Kidney (tissue), 14 donors: Measurements from ENCODE around the gene PTF1A. TPM values are rescaled to one million over a fixed set of nuclear protein-coding genes. Genes with fewer than 3 reads are reported as not detected.

Source experiments
- DNase-seq, 5 donors: peaks; one replicate each; pipeline ENCODE4 v3.0.0-alpha.2; 2013 to 2020
- FAIRE-seq: peaks from 2 replicates; lab custom pipeline; 2012; peaks lifted over from hg19 to GRCh38; lab: Jason Lieb, UNC
- H3K27ac ChIP-seq, 2 donors: one replicate each; pipeline ENCODE4 v1.7.0; 2013; ENCODE audit warnings: low read depth in 2 of 2, low read length in 2 of 2, inconsistent platforms in 1 of 2
- H3K27me3 ChIP-seq: one replicate; pipeline ENCODE4 v1.7.1; 2013; ENCODE audit warnings: low read length, inconsistent platforms; ENCODE audit not compliant: control insufficient read depth, insufficient read depth
- H3K36me3 ChIP-seq, 3 donors: one replicate each; pipeline versions ENCODE4 v1.7.0 to v1.7.1; 2013; ENCODE audit warnings: low read length in 3 of 3, control low read depth in 1 of 3, inconsistent platforms in 1 of 3; ENCODE audit not compliant: insufficient read depth in 3 of 3, control insufficient read depth in 2 of 3
- H3K4me1 ChIP-seq, 3 donors: one replicate each; pipeline versions ENCODE4 v1.7.0 to v1.7.1; 2013; ENCODE audit warnings: low read length in 3 of 3, inconsistent platforms in 1 of 3, low read depth in 1 of 3; ENCODE audit not compliant: control insufficient read depth in 2 of 3, insufficient read depth in 2 of 3
- H3K4me3 ChIP-seq, 3 donors: one replicate each; pipeline versions ENCODE4 v1.7.0 to v1.8.1; 2013; ENCODE audit warnings: low read length in 3 of 3, control low read depth in 1 of 3, inconsistent platforms in 1 of 3
- H3K9ac ChIP-seq, 3 donors: one replicate each; pipeline versions ENCODE4 v1.7.0 to v1.7.1; 2013; ENCODE audit warnings: low read length in 3 of 3, control low read depth in 1 of 3, inconsistent platforms in 1 of 3
- H3K9me3 ChIP-seq, 3 donors: one replicate each; pipeline versions ENCODE4 v1.7.0 to v1.7.1; 2013; ENCODE audit warnings: low read length in 3 of 3, control low read depth in 1 of 3, inconsistent platforms in 1 of 3; ENCODE audit not compliant: control insufficient read depth in 2 of 3, insufficient read depth in 1 of 3
- CTCF ChIP-seq: IDR thresholded peaks from 3 replicates; pipeline ENCODE4 v1.5.1; 2012; ENCODE audit warnings: mild to moderate bottlenecking, moderate library complexity, borderline replicate concordance; ENCODE audit not compliant: insufficient read depth; ENCODE audit errors: extremely low read depth
- intact Hi-C: fragments of 100-400 bp; cut with DNase I; formaldehyde crosslinking; loops from one replicate; pipeline ENCODE4 v1.11.1; 2022
- polyA plus RNA-seq: library from polyadenylated mRNA; stranded (reverse); fragments of 350-450 nt; fragmentation: Illumina TruSeq; extraction: RNeasy Lipid Tissue Mini Kit (QIAGEN cat#74804); gene quantifications from one replicate; pipeline ENCODE4 v1.2.3, GENCODE V29; 2014; ENCODE audit warnings: low read depth, low replicate concordance; ENCODE audit not compliant: insufficient read depth
- total RNA-seq: library from RNA; stranded (reverse); fragmentation: NEBNext Ultra II Directional; extraction: Animal tissue kit (Norgen Biotek cat#: 25700); gene quantifications from one replicate; pipeline ENCODE4 v1.2.1, GENCODE V29; 2021
- donor health status: control.
- donor health status: control.
- donor health status: control.
- donor health status: control.
- donor health status: control.
- donor health status: DM: yes; HTN: yes; CAD: no.
- donor health status: Normal renal cell carcinoma (clear cell type).

PTF1A gene
- total and polyA plus RNA-seq, 2 donors from 2014 or later = not detected

- DNase-seq = peak in 3 of 5 donors; percentile 29 to 78 (median 66)
- Histone ChIP-seq H3K4me3 (peak overlapping the region in 2 of 3 donors; percentile 30 to 53), H3K27me3 (no peaks in the 10 kb centered on the region), H3K4me1 (peaks cover 3 to 11% (median 6%) of the 10 kb centered on the region in 3 donors), H3K9ac (no peak overlapping the region), H3K27ac (no peak overlapping the region), H3K9me3 (no peaks in the 10 kb centered on the region), H3K36me3 (no peaks in the 10 kb centered on the region)
- TF ChIP-seq CTCF = peak; percentile 24
- no peak for FAIRE-seq
- intact Hi-C loops = no loop called here
These were observed 34.3 kb upstream of the PTF1A start for GRCh38 chr10:23157691-23158369.

- H3K4me3 ChIP-seq = peak overlapping the region in 2 of 3 donors; percentile 30 to 53
- H3K36me3 ChIP-seq = no peaks in the 10 kb centered on the region
- peak; percentile 64 for TF ChIP-seq CTCF
- no peak overlapping the region for H3K9ac ChIP-seq
- H3K27me3 ChIP-seq = no peaks in the 10 kb centered on the region
- no peak overlapping the region for H3K27ac ChIP-seq
- peaks cover 3 to 11% (median 6%) of the 10 kb centered on the region in 3 donors for H3K4me1 ChIP-seq
- no peaks in the 10 kb centered on the region for H3K9me3 ChIP-seq
- DNase-seq (peak in 4 of 5 donors; percentile 62 to 87 (median 74)), FAIRE-seq (no peak)
- intact Hi-C loops = no loop called here
These were observed 33.7 kb upstream of the PTF1A start for GRCh38 chr10:23158370-23158769.

- intact Hi-C loops = no loop called here
- H3K27me3 ChIP-seq = peaks cover 30% of the 10 kb centered on the region
- DNase-seq (peak in 4 of 5 donors; percentile 61 to 89 (median 84)), FAIRE-seq (no peak)
- H3K9ac ChIP-seq = no peak overlapping the region
- no peak overlapping the region for H3K27ac ChIP-seq
- no peak overlapping the region for H3K4me3 ChIP-seq
- H3K4me1 ChIP-seq = no peaks in the 10 kb centered on the region
- no peaks in the 10 kb centered on the region for H3K9me3 ChIP-seq
- H3K36me3 ChIP-seq = no peaks in the 10 kb centered on the region
- no peak for TF ChIP-seq CTCF
These were observed 20.8 kb upstream of the PTF1A start for GRCh38 chr10:23171232-23171876.
